GM12878 (cell line): ENCODE results near the gene MBD5.
"Not testable (repeated sequence)": the region's sequence is repeated elsewhere in the genome, so short reads cannot be mapped to it uniquely, and the experiment has no call there.

Experiments used
- CTCF ChIP-seq, 3 experiments: IDR thresholded peaks in 2 of 3; conservative IDR thresholded peaks in 1 of 3; 2 replicates each; pipeline ENCODE4 v1.5.1; 2011; ENCODE audit warnings: low read depth in 3 of 3, low read length in 3 of 3, mild to moderate bottlenecking in 3 of 3, control low read depth in 2 of 3, moderate library complexity in 2 of 3, inconsistent platforms in 1 of 3, mixed read lengths in 1 of 3; ENCODE audit not compliant: control insufficient read depth in 2 of 3, insufficient read depth in 1 of 3; ENCODE audit errors: extremely low read depth in 1 of 3
- ESRRA ChIP-seq: IDR thresholded peaks from 2 replicates; pipeline ENCODE4 v1.6.1; 2012; ENCODE audit warnings: mild to moderate bottlenecking, low read length, improper control_type of control experiment
- EZH2 ChIP-seq: IDR thresholded peaks from 2 replicates; pipeline ENCODE4 v1.6.1; 2012; ENCODE audit warnings: low read depth, mild to moderate bottlenecking, control low read depth, inconsistent platforms, low read length, borderline replicate concordance; ENCODE audit not compliant: control insufficient read depth
- FOXM1 ChIP-seq: IDR thresholded peaks from 2 replicates; pipeline ENCODE4 v1.6.1; 2012; ENCODE audit warnings: low read depth, mild to moderate bottlenecking, inconsistent platforms, low read length, moderate library complexity
- IRF5 ChIP-seq: fragments of 450-650 bp; IDR thresholded peaks from 2 replicates; pipeline ENCODE4 v1.6.1; 2017; ENCODE audit warnings: borderline replicate concordance
- RAD21 ChIP-seq: IDR thresholded peaks from 2 replicates; pipeline ENCODE4 v1.6.1; 2011; ENCODE audit warnings: mild to moderate bottlenecking, low read depth, low read length, moderate library complexity; ENCODE audit not compliant: insufficient read depth
- REST ChIP-seq: IDR thresholded peaks from 2 replicates; pipeline ENCODE4 v1.6.1; 2012; ENCODE audit warnings: mild to moderate bottlenecking, low read depth, low read length
- TARDBP ChIP-seq: IDR thresholded peaks from 2 replicates; pipeline ENCODE4 v1.6.1; 2016; ENCODE audit warnings: borderline replicate concordance
- YY1 ChIP-seq: IDR thresholded peaks from 2 replicates; pipeline ENCODE4 v1.6.1; 2011; ENCODE audit warnings: low read depth, mild to moderate bottlenecking, low read length
- ZBED1 ChIP-seq: IDR thresholded peaks from 2 replicates; pipeline ENCODE4 v1.6.1; 2016; ENCODE audit warnings: borderline replicate concordance

GRCh38 chr2:148002420-148002819 lies 18.5 kb upstream of the MBD5 start:
- TF ChIP-seq ESRRA; REST; EZH2; YY1; CTCF (IDR thresholded peaks at IDR 0.05 in 2 of 3, conservative IDR thresholded peaks at IDR 0.05 in 1 of 3; ENCODE audit: control insufficient read depth in 2 of 3, extremely low read depth in 1 of 3, insufficient read depth in 1 of 3, low read depth in 3 of 3, low read length in 3 of 3); ZBED1; IRF5; TARDBP; FOXM1; RAD21: not testable (repeated sequence)
